ENCODE measurements around the gene SLC50A1. TPM values are rescaled to one million over a fixed set of nuclear protein-coding genes. Genes with fewer than 3 reads are reported as not detected.

Gene SLC50A1
- total and polyA plus RNA-seq, 8 donors: 4.5 to 114 (median 39.9) TPM

GRCh38 chr1:155106862-155107261 lies 28.8 kb upstream of the SLC50A1 start:
- Histone ChIP-seq H3K36me3 (no peaks in the 10 kb centered on the region), H3K27me3 (no peaks in the 10 kb centered on the region), H3K4me1 (peaks cover 5 to 30% (median 9%) of the 10 kb centered on the region in 4 donors), H3K9me3 (no peaks in the 10 kb centered on the region), H3K27ac (no peak overlapping the region), H3K4me3 (no peak overlapping the region)
- 75 to 84% (median 82%) methylated on average over 6 of the region's 6 CpGs for WGBS, 5 donors
- no peak for DNase-seq
- TF ChIP-seq POLR2AphosphoS5 (IDR thresholded peaks at IDR 0.05) (no peak), POLR2A (IDR thresholded peaks at IDR 0.05) (no peak)
- intact Hi-C loops (cut with DNase I; ENCODE audit: low total_unique reads): no loop called here

GRCh38 chr1:155107309-155108264 lies 28.1 kb upstream of the SLC50A1 start:
- H3K27ac ChIP-seq: no peak overlapping the region
- no peak for DNase-seq
- H3K4me1 ChIP-seq: peaks cover 5 to 23% (median 9%) of the 10 kb centered on the region in 4 donors
- H3K9me3 ChIP-seq: no peaks in the 10 kb centered on the region
- no peaks in the 10 kb centered on the region for H3K27me3 ChIP-seq
- TF ChIP-seq POLR2AphosphoS5 (IDR thresholded peaks at IDR 0.05): no peak
- TF ChIP-seq, protein P1, sequence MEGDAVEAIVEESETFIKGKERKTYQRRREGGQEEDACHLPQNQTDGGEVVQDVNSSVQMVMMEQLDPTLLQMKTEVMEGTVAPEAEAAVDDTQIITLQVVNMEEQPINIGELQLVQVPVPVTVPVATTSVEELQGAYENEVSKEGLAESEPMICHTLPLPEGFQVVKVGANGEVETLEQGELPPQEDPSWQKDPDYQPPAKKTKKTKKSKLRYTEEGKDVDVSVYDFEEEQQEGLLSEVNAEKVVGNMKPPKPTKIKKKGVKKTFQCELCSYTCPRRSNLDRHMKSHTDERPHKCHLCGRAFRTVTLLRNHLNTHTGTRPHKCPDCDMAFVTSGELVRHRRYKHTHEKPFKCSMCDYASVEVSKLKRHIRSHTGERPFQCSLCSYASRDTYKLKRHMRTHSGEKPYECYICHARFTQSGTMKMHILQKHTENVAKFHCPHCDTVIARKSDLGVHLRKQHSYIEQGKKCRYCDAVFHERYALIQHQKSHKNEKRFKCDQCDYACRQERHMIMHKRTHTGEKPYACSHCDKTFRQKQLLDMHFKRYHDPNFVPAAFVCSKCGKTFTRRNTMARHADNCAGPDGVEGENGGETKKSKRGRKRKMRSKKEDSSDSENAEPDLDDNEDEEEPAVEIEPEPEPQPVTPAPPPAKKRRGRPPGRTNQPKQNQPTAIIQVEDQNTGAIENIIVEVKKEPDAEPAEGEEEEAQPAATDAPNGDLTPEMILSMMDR (IDR thresholded peaks at IDR 0.05): no peak
- TF ChIP-seq EP300 (IDR thresholded peaks at IDR 0.05): no peak
- TF ChIP-seq POLR2A (IDR thresholded peaks at IDR 0.05): no peak
- H3K4me3 ChIP-seq: no peak overlapping the region
- no peaks in the 10 kb centered on the region for H3K36me3 ChIP-seq
- intact Hi-C loops (cut with DNase I; ENCODE audit: low total_unique reads): no loop called here
- 74 to 77% (median 76%) methylated on average over 12 of the region's 12 CpGs for WGBS, 5 donors

DNA sequence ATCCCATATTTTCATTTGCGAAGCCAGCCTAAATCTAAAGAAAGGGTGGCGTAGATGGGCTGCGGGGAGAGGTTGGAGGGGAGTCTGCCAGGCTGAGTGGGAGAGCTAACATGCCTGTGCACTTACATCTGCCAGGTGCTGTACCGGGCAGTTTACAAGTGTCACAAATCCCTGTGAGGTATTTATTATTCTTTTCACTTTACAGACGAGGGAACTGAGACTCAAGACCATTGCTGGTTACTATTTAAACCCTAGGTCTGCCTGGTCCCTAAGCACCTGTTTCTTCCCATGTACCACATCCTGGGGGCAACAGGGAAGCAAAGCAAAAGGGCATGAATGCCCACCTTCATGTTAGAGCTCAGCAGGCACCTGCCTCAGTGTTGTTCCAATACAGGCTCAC lies 27.4 kb upstream of the SLC50A1 start:
- 63 to 84% (median 81%) methylated on average over 5 of the region's 5 CpGs for WGBS, 5 donors

DNA sequence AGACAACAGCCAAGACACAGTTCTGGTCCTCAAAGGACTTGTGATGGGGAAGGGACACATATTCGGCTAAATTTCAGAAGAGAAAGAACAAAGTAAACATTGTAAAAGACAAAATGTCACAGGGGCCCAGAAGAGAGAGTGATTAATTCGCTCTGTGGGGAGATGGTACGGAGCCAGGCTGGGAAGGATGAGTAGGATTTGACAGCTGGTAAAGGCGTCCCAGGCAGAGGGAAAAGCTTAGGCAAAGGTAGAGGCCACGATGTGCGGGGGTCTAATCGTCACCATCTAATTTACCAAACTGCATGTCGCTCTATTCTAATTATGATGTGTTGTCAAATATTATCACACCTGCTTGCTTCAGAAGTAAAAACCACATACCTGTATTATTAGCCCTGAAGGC lies 25.3 kb upstream of the SLC50A1 start:
- 83 to 90% (median 85%) methylated on average over 8 of the region's 8 CpGs for WGBS, 5 donors
- Histone ChIP-seq H3K4me1 (peaks cover 0 to 8% (median 6%) of the 10 kb centered on the region in 4 donors), H3K9me3 (no peaks in the 10 kb centered on the region), H3K27ac (no peak overlapping the region), H3K4me3 (no peak overlapping the region), H3K27me3 (no peaks in the 10 kb centered on the region), H3K36me3 (no peaks in the 10 kb centered on the region)
- no peak for DNase-seq
- TF ChIP-seq EP300 (IDR thresholded peaks at IDR 0.05): no peak
- TF ChIP-seq, protein P1 (IDR thresholded peaks at IDR 0.05): no peak
- no peak for TF ChIP-seq POLR2A (IDR thresholded peaks at IDR 0.05)
- no peak for TF ChIP-seq POLR2AphosphoS5 (IDR thresholded peaks at IDR 0.05)
- intact Hi-C loops (cut with DNase I; ENCODE audit: low total_unique reads): no loop called here

More for the DNA sequence above, 27.4 kb upstream of the SLC50A1 start:
- no peak overlapping the region for H3K27ac ChIP-seq
- H3K27me3 ChIP-seq: no peaks in the 10 kb centered on the region
- H3K36me3 ChIP-seq: no peaks in the 10 kb centered on the region
- no peaks in the 10 kb centered on the region for H3K9me3 ChIP-seq
- no peak overlapping the region for H3K4me3 ChIP-seq
- no peak for TF ChIP-seq EP300 (IDR thresholded peaks at IDR 0.05)
- TF ChIP-seq POLR2A (IDR thresholded peaks at IDR 0.05): no peak
- no peak for TF ChIP-seq POLR2AphosphoS5 (IDR thresholded peaks at IDR 0.05)
- TF ChIP-seq, protein P1 (IDR thresholded peaks at IDR 0.05): no peak
- intact Hi-C loops (cut with DNase I; ENCODE audit: low total_unique reads): no loop called here
- H3K4me1 ChIP-seq: peaks cover 5 to 21% (median 9%) of the 10 kb centered on the region in 4 donors
- no peak for DNase-seq
